Neural cell (in vitro differentiated cells): Measurements from ENCODE around the gene CHPF2. TPM values are rescaled to one million over a fixed set of nuclear protein-coding genes. Genes with fewer than 3 reads are reported as not detected.

ENCODE experiments used
- H2AFZ ChIP-seq: fragments of 200-600, 300-800 bp; sonication (generic), shearing (Covaris generic); 2 replicates; pipeline ENCODE4 v1.6.0; 2014; ENCODE audit warnings: low read depth, mild to moderate bottlenecking, antibody characterized with exemption, low read length, moderate library complexity
- H3F3A ChIP-seq: fragments of 200-600 bp; shearing (Covaris generic); 2 replicates; pipeline ENCODE4 v1.6.1; 2016; ENCODE audit warnings: mild to moderate bottlenecking, moderate library complexity, mixed read lengths, antibody characterized with exemption, low read length; ENCODE audit not compliant: insufficient read depth, poor library complexity, severe bottlenecking
- H3K27ac ChIP-seq: fragments of 200-600, 300-800 bp; sonication (generic), shearing (Covaris generic); 2 replicates; pipeline ENCODE4 v1.5.1; 2014; ENCODE audit warnings: mild to moderate bottlenecking, low read length, moderate library complexity
- H3K27me3 ChIP-seq: fragments of 300-800, 200-600 bp; sonication (generic), shearing (Covaris generic); 2 replicates; pipeline ENCODE4 v1.6.0; 2014; ENCODE audit warnings: mild to moderate bottlenecking, low read depth, low read length, moderate library complexity; ENCODE audit not compliant: insufficient read depth
- H3K36me3 ChIP-seq: fragments of 300-800, 200-600 bp; sonication (generic), shearing (Covaris generic); 2 replicates; pipeline ENCODE4 v1.5.1; 2014; ENCODE audit warnings: mild to moderate bottlenecking, antibody characterized with exemption, low read length, moderate library complexity; ENCODE audit not compliant: insufficient read depth
- H3K4me2 ChIP-seq: fragments of 300-800, 200-600 bp; sonication (generic), shearing (Covaris generic); 2 replicates; pipeline ENCODE4 v1.6.0; 2014; ENCODE audit warnings: mild to moderate bottlenecking, low read length
- H3K4me3 ChIP-seq: fragments of 300-800, 200-600 bp; sonication (generic), shearing (Covaris generic); 2 replicates; pipeline ENCODE4 v1.5.1; 2014; ENCODE audit warnings: mild to moderate bottlenecking, low read length, moderate library complexity
- H3K79me2 ChIP-seq: fragments of 200-600 bp; shearing (Covaris generic); replicated peaks from 2 replicates; pipeline ENCODE4 v1.6.0; 2014; ENCODE audit warnings: mild to moderate bottlenecking, low read length, moderate library complexity; ENCODE audit not compliant: insufficient read depth
- H3K9ac ChIP-seq: fragments of 300-800, 200-600 bp; sonication (generic), shearing (Covaris generic); 2 replicates; pipeline ENCODE4 v1.6.1; 2016; ENCODE audit warnings: mild to moderate bottlenecking, low read length, mixed read lengths
- H3K9me2 ChIP-seq: fragments of 200-600 bp; shearing (Covaris generic); 2 replicates; pipeline ENCODE4 v1.6.1; 2016; ENCODE audit warnings: mild to moderate bottlenecking, low read length, mixed read lengths; ENCODE audit not compliant: insufficient read depth
- H3K9me3 ChIP-seq: fragments of 200-600, 300-800 bp; sonication (generic), shearing (Covaris generic); 2 replicates; pipeline ENCODE4 v1.6.1; 2016; ENCODE audit warnings: mild to moderate bottlenecking, mixed run types, low read length, moderate library complexity, mixed read lengths
- H4K20me1 ChIP-seq: fragments of 200-600 bp; shearing (Covaris generic); 2 replicates; pipeline ENCODE4 v1.6.1; 2016; ENCODE audit warnings: mild to moderate bottlenecking, mixed run types; ENCODE audit not compliant: insufficient read depth
- CTCF ChIP-seq: fragments of 450-650 bp; IDR thresholded peaks from 2 replicates; pipeline ENCODE4 v1.5.1; 2014; ENCODE audit warnings: antibody characterized with exemption, mild to moderate bottlenecking, moderate library complexity; ENCODE audit not compliant: poor library complexity, severe bottlenecking
- EP300 ChIP-seq: fragments of 450-650 bp; conservative IDR thresholded peaks from 2 replicates; pipeline ENCODE4 v1.6.1; 2014; ENCODE audit warnings: antibody characterized with exemption, mild to moderate bottlenecking, moderate library complexity; ENCODE audit not compliant: poor library complexity, severe bottlenecking
- MXI1 ChIP-seq: fragments of 450-650 bp; conservative IDR thresholded peaks from 2 replicates; pipeline ENCODE4 v1.6.1; 2014; ENCODE audit warnings: antibody characterized with exemption, mild to moderate bottlenecking; ENCODE audit not compliant: poor library complexity, severe bottlenecking
- RAD21 ChIP-seq: fragments of 450-650 bp; conservative IDR thresholded peaks from 2 replicates; pipeline ENCODE4 v1.6.1; 2014; ENCODE audit warnings: antibody characterized with exemption, mild to moderate bottlenecking, moderate library complexity
- REST ChIP-seq: IDR thresholded peaks from 2 replicates; pipeline ENCODE4 v1.6.1; 2012; ENCODE audit warnings: borderline replicate concordance
- SMC3 ChIP-seq: fragments of 450-650 bp; conservative IDR thresholded peaks from 2 replicates; pipeline ENCODE4 v1.6.1; 2014; ENCODE audit warnings: antibody characterized with exemption, mild to moderate bottlenecking, moderate library complexity; ENCODE audit not compliant: poor library complexity
- TAF1 ChIP-seq: IDR thresholded peaks from 2 replicates; pipeline ENCODE4 v1.6.1; 2012; ENCODE audit warnings: low read depth
- polyA plus RNA-seq: library from polyadenylated mRNA; depleted of rRNA; stranded (reverse); fragments of >200 nt; gene quantifications from 2 replicates; pipeline ENCODE4 v1.2.3, GENCODE V29; 2014

CHPF2 gene
- polyA plus RNA-seq, 1 donor from 2014 or later, result 22.5 TPM

- Histone ChIP-seq H3K9ac (peak overlapping the region; percentile 60), H3F3A (peaks cover 4% of the 10 kb centered on the region), H2AFZ (no peak overlapping the region), H3K4me2 (peak overlapping the region; percentile 80), H3K79me2 (peaks cover 3% of the 10 kb centered on the region), H4K20me1 (no peaks in the 10 kb centered on the region), H3K4me3 (peak overlapping the region; percentile 78), H3K9me2 (no peaks in the 10 kb centered on the region), H3K9me3 (no peaks in the 10 kb centered on the region), H3K27me3 (no peaks in the 10 kb centered on the region), H3K36me3 (no peaks in the 10 kb centered on the region), H3K27ac (peak overlapping the region; percentile 37)
- TF ChIP-seq TAF1 (no peak), RAD21 (no peak), CTCF (no peak), MXI1 (no peak), SMC3 (no peak), EP300 (no peak)
Measured at GRCh38 chr7:151247611-151248345, 15.5 kb downstream of the CHPF2 start.

GRCh38 chr7:151248346-151249033, 16.2 kb downstream of the CHPF2 start, which contains the start of gene SMARCD3:
Gene SMARCD3 (minus strand): TSS chr7:151248694. CDS start chr7:151248562, 132 bp downstream.
- H3K9me2 ChIP-seq, result no peaks in the 10 kb centered on the region
- peak within 1 kb of the TSS; percentile 80 for H3K4me2 ChIP-seq
- H2AFZ ChIP-seq, result no peak within 1 kb of the TSS
- H3K9ac ChIP-seq, result peak within 1 kb of the TSS; percentile 60
- H3K27me3 ChIP-seq, result no peaks in the 10 kb centered on the region
- H3K36me3 ChIP-seq, result no peaks in the 10 kb centered on the region
- TF ChIP-seq REST (no peak), MXI1 (peak; percentile 45), RAD21 (no peak)
- peaks cover 4% of the 10 kb centered on the region for H3F3A ChIP-seq
- H3K79me2 ChIP-seq, result peaks cover 3% of the 10 kb centered on the region
- H3K27ac ChIP-seq, result peak within 1 kb of the TSS; percentile 37
- no peaks in the 10 kb centered on the region for H4K20me1 ChIP-seq
- peak within 1 kb of the TSS; percentile 78 for H3K4me3 ChIP-seq
- H3K9me3 ChIP-seq, result no peaks in the 10 kb centered on the region
